SK-N-SH (cell line): ENCODE measurements around the gene CFHR2. TPM values are rescaled to one million over a fixed set of nuclear protein-coding genes. Genes with fewer than 3 reads are reported as not detected.

Experiments used
- CTCF ChIA-PET: fragments of 300-600, 350-600 bp; formaldehyde crosslinking; extraction: SDS; loops from one replicate; lab custom pipeline; 2021; lab: Yijun Ruan, JAX
- POLR2A ChIA-PET: fragments of 350-600 bp; sonication (Branson Sonifier 250); formaldehyde crosslinking; extraction: SDS; loops from one replicate; lab custom pipeline; 2020; ENCODE audit warnings: antibody characterized with exemption, inconsistent platforms; lab: Yijun Ruan, JAX
- DNase-seq: peaks from one replicate; pipeline ENCODE4 v3.0.0; 2012
- H2AFZ ChIP-seq: fragments of 200-600 bp; sonication (generic); 2 replicates; pipeline ENCODE4 v1.8.1; 2016; ENCODE audit warnings: antibody characterized with exemption, mild to moderate bottlenecking, low read depth
- H3F3A ChIP-seq: fragments of 200-600 bp; sonication (generic); replicated peaks from 2 replicates; pipeline ENCODE3; 2016; ENCODE audit warnings: antibody characterized with exemption, mild to moderate bottlenecking; ENCODE audit not compliant: insufficient read depth
- H3K27ac ChIP-seq, 2 experiments: fragments of 200-500 bp in 1 of 2; fragments of 200-600 bp in 1 of 2; sonication (Bioruptor generic) in 1 of 2; sonication (generic), shearing (Covaris generic) in 1 of 2; 2 replicates each; pipeline versions ENCODE4 v1.5.1 to v1.6.1; 2014 to 2016; ENCODE audit warnings: low read depth in 2 of 2, inconsistent platforms in 1 of 2, low read length in 1 of 2, mild to moderate bottlenecking in 1 of 2, mixed read lengths in 1 of 2
- H3K27me3 ChIP-seq: fragments of 200-600 bp; sonication (generic), shearing (Covaris generic); 2 replicates; pipeline ENCODE4 v1.6.1; 2016; ENCODE audit warnings: mixed run types; ENCODE audit not compliant: insufficient read depth
- H3K36me3 ChIP-seq, 2 experiments: fragments of 200-500 bp in 1 of 2; fragments of 200-600 bp in 1 of 2; sonication (Bioruptor generic) in 1 of 2; sonication (generic) in 1 of 2; replicated peaks in 1 of 2; 2 replicates each; pipeline versions ENCODE3 to v1.5.1; 2014 to 2016; ENCODE audit warnings: low read length in 1 of 2, mild to moderate bottlenecking in 1 of 2; ENCODE audit not compliant: insufficient read depth in 2 of 2, control insufficient read depth in 1 of 2
- H3K4me1 ChIP-seq, 2 experiments: fragments of 200-500 bp in 1 of 2; fragments of 200-600 bp in 1 of 2; sonication (Bioruptor generic) in 1 of 2; sonication (generic), shearing (Covaris generic) in 1 of 2; 2 replicates each; pipeline versions ENCODE4 v1.5.1 to v1.6.1; 2014 to 2016; ENCODE audit warnings: low read depth in 1 of 2, low read length in 1 of 2, mixed run types in 1 of 2; ENCODE audit not compliant: insufficient read depth in 2 of 2, control insufficient read depth in 1 of 2
- H3K4me2 ChIP-seq: fragments of 200-600 bp; sonication (generic), shearing (Covaris generic); 2 replicates; pipeline ENCODE4 v1.6.1; 2017; ENCODE audit warnings: mixed run types
- H3K4me3 ChIP-seq, 2 experiments: fragments of 200-500 bp in 1 of 2; fragments of 200-600 bp in 1 of 2; sonication (Bioruptor generic) in 1 of 2; sonication (generic), shearing (Covaris generic) in 1 of 2; 2 replicates each; pipeline versions ENCODE4 v1.5.1 to v1.8.1; 2014 to 2016; ENCODE audit warnings: low read depth in 2 of 2, inconsistent platforms in 1 of 2, low read length in 1 of 2, mild to moderate bottlenecking in 1 of 2, mixed read lengths in 1 of 2, moderate library complexity in 1 of 2
- H3K79me2 ChIP-seq: fragments of 200-600 bp; sonication (generic); 2 replicates; pipeline ENCODE4 v1.8.1; 2017; ENCODE audit warnings: mild to moderate bottlenecking; ENCODE audit not compliant: insufficient read depth
- H3K9ac ChIP-seq: fragments of 200-600 bp; sonication (generic); 2 replicates; pipeline ENCODE4 v1.6.1; 2017; ENCODE audit warnings: mixed run types
- H3K9me2 ChIP-seq: fragments of 200-600 bp; sonication (generic); 2 replicates; pipeline ENCODE4 v1.6.1; 2017; ENCODE audit warnings: mixed run types
- H3K9me3 ChIP-seq: fragments of 200-600 bp; sonication (generic); 2 replicates; pipeline ENCODE4 v1.6.1; 2017; ENCODE audit warnings: mixed run types, mild to moderate bottlenecking, moderate library complexity
- H4K20me1 ChIP-seq: fragments of 200-600 bp; sonication (generic); 2 replicates; pipeline ENCODE4 v1.6.1; 2017; ENCODE audit warnings: mild to moderate bottlenecking, mixed run types; ENCODE audit not compliant: insufficient read depth
- ELF1 ChIP-seq: IDR thresholded peaks from 2 replicates; pipeline ENCODE4 v1.4.0; 2012
- EP300 ChIP-seq, 2 experiments: IDR thresholded peaks; 2 replicates each; pipeline versions ENCODE4 v1.4.0 to v1.6.1; 2012; ENCODE audit warnings: borderline replicate concordance in 1 of 2, low read depth in 1 of 2, low read length in 1 of 2
- EZH2phosphoT487 ChIP-seq: fragments of 200-600 bp; sonication (generic); IDR thresholded peaks from 2 replicates; pipeline ENCODE4 v1.6.1; 2017; ENCODE audit warnings: low read depth, mixed run types, mild to moderate bottlenecking, antibody characterized with exemption, moderate library complexity, borderline replicate concordance
- NFIC ChIP-seq: IDR thresholded peaks from 2 replicates; pipeline ENCODE4 v1.4.0; 2012; ENCODE audit warnings: borderline replicate concordance
- NRF1 ChIP-seq: IDR thresholded peaks from 2 replicates; pipeline ENCODE4 v1.6.1; 2012; ENCODE audit warnings: low read depth, mild to moderate bottlenecking, low read length
- PBX3 ChIP-seq: IDR thresholded peaks from 2 replicates; pipeline ENCODE4; 2012
- POLR2AphosphoS5 ChIP-seq: IDR thresholded peaks from 2 replicates; pipeline ENCODE4 v1.6.1; 2012; ENCODE audit warnings: low read depth, low read length
- REST ChIP-seq: IDR thresholded peaks from 2 replicates; pipeline ENCODE4 v1.6.1; 2012; ENCODE audit warnings: mild to moderate bottlenecking, low read depth, low read length, moderate library complexity
- RXRA ChIP-seq: IDR thresholded peaks from 2 replicates; pipeline ENCODE4 v1.4.0; 2012; ENCODE audit warnings: low read depth, mild to moderate bottlenecking, borderline replicate concordance
- SIN3A ChIP-seq: IDR thresholded peaks from 2 replicates; pipeline ENCODE4 v1.6.1; 2012; ENCODE audit warnings: low read depth, mild to moderate bottlenecking, low read length, moderate library complexity, borderline replicate concordance
- SMC3 ChIP-seq: IDR thresholded peaks from 2 replicates; pipeline ENCODE4 v1.6.1; 2012; ENCODE audit warnings: low read depth, low read length, improper control_type of control experiment
- YY1 ChIP-seq: IDR thresholded peaks from 2 replicates; pipeline ENCODE4 v1.4.0; 2012; ENCODE audit warnings: low read depth, mild to moderate bottlenecking
- ZBTB33 ChIP-seq: IDR thresholded peaks from 2 replicates; pipeline ENCODE4 v1.4.0; 2012; ENCODE audit warnings: low read depth, borderline replicate concordance
- WGBS: methylation state at CpG from one replicate; pipeline ENCODE4 v1.1.6; 2017; ENCODE audit warnings: low lambda C conversion rate; 5-methylcytosine and 5-hydroxymethylcytosine counted together
- polyA plus RNA-seq, 3 experiments: library from polyadenylated mRNA; depleted of rRNA; stranded (reverse); fragments of >200 nt; gene quantifications; 2 replicates each; pipeline ENCODE4 v1.2.3, GENCODE V29; 2012

CFHR2 gene
- polyA plus RNA-seq, 1 of the 3 experiments (the other 2 are of a cell fraction): not detected

GRCh38 chr1:197003132-197003531, 59.6 kb downstream of the CFHR2 start:
- no peaks in the 10 kb centered on the region for H4K20me1 ChIP-seq
- no peaks in the 10 kb centered on the region for H3F3A ChIP-seq
- no peak overlapping the region for H3K4me2 ChIP-seq
- CTCF ChIA-PET: no interaction called here
- H3K27me3 ChIP-seq: no peaks in the 10 kb centered on the region
- no peaks in the 10 kb centered on the region for H3K36me3 ChIP-seq
- 44% methylated on average over 2 of the region's 2 CpGs for WGBS
- H3K4me3 ChIP-seq: no peak overlapping the region
- H3K79me2 ChIP-seq: no peaks in the 10 kb centered on the region
- no peak overlapping the region for H3K27ac ChIP-seq
- no peak overlapping the region for H3K9ac ChIP-seq
- no peak for DNase-seq
- no peaks in the 10 kb centered on the region for H3K4me1 ChIP-seq
- POLR2A ChIA-PET: no interaction called here
- H3K9me2 ChIP-seq: no peaks in the 10 kb centered on the region
- TF ChIP-seq ELF1 (no peak), POLR2AphosphoS5 (no peak), YY1 (no peak), SMC3 (no peak), EP300 (IDR thresholded peaks at IDR 0.05; ENCODE audit: borderline replicate concordance in 1 of 2, low read depth in 1 of 2, low read length in 1 of 2) (no peak), NRF1 (no peak), EZH2phosphoT487 (no peak), NFIC (no peak), SIN3A (no peak), RXRA (no peak), PBX3 (no peak), ZBTB33 (no peak), REST (no peak)
- no peak overlapping the region for H2AFZ ChIP-seq
- H3K9me3 ChIP-seq: no peaks in the 10 kb centered on the region
